HG03039 (cell line): ENCODE data around the gene VARS2.
"Not testable (repeated sequence)": the region's sequence is repeated elsewhere in the genome, so short reads cannot be mapped to it uniquely, and the experiment has no call there.

ENCODE experiments used
- ATAC-seq: cut with Tn5 transposase; IDR thresholded peaks from one replicate; pipeline ENCODE4 v1.9.1; 2021; ENCODE audit warnings: mild to moderate bottlenecking, moderate library complexity; ENCODE audit not compliant: unreplicated experiment

Gene VARS2

DNA sequence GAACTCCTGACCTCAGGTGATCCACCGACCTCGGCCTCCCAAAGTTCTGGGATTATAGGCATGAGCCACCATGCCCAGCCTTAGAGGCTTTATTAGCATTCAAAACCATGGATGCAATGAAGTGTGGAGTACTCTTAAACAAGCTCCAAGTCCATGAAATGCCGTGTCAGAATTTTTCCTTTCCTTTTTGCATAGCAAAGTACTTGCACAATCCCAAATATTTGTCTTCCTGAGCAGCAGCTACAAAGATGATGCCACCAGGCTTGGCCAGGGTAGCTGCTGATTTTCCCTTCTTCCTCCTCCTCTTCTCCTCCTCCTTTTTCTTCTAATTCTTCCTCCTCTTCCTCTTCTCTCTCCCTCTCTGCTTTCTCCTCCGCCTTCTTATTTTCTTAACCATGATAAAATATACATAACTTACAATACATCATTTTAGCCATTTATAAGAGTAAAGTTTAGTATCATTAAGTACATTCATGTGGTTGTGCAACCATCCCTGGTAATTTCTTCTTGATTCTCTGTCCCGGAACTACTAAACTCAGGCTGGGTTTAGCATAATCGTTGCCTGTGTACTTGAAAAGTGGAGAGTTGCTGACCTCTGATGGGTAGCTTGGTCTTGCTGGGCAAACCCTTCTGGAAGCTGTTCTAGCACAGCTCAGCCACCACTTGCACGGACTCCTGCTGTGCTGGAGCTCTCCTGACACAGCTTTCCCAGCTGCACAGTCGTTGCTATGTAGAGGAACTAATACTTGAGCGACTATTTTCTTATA lies 47.1 kb downstream of the VARS2 start:
- no peak for ATAC-seq

DNA sequence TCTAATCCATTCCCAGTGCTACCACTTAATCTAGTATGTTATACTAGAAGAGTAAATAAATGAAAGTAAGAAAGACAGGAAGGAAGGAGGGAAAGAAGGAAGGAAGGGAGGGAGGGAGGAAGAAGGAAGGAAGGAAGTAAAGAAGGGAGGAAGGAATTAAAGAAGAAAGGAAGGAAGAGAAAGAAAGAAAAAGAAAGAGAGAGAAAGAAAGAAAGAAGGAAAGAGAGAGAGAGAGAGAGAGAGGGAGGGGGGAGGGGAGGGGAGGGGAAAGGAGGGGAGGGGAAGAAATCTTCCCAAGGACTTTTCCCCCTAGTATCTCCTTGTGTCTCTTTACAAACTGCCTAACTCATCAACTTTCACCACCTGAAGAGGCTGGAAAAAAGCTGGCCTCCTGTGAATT lies 48.7 kb downstream of the VARS2 start:
- no peak for ATAC-seq

DNA sequence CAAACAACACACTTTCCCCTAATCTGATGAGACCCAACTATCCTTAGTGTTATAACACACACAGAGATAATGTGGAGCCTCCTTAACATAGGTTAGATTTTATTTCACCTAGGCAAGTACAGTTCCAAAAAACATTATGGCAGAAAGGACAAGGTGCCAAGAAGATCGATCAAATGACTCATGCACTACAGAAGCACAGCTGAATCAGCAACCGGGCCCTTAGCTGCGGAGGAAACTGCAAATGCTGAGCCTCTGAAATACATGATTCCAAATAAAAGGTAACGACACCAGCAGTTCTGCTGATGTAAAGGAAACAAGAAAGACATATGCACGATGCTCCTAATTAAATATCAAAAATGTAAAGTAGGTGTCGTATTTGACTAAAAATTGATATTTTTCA lies 49.6 kb downstream of the VARS2 start:
- no peak for ATAC-seq

DNA sequence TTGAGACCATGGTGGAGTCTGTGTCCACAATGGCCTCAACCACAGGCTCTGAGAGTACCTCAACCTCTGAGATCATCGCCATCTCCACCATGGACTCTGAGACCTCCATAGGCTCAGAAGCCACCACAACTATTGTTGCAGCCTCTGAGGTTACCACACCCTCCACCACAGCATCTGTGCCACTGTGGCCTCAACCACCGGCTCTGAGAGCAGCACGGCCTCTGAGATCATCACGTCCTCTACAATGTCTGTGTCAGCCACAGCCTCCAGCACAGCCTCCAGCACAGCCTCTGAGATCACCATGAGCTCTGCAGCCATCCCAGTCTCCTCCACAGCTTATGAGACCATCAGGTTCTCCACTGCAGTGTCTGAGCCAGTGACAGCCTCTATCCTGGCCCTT lies 50.0 kb downstream of the VARS2 start:
- no peak for ATAC-seq

DNA sequence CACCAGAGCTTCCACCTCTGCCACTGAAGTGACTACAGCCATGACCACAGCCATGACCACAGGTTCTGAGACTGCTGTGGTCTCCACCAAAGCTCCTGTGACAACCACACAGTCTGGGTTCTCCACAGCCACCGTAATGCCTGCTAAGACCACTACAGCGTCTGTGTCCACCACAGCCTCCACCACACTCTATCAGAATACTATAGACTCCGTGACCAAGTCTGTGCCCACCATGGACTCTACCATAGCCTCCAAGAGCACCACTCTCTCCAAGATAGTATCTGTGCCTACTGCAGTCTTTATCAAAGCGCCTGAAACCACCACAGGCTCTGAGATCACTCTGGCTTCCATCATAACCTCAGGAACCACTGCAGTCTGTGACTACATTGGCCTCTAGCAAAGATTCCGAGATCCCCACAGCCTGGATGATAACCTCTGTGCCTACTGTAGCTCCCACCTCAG lies 51.1 kb downstream of the VARS2 start:
- ATAC-seq, result no peak

DNA sequence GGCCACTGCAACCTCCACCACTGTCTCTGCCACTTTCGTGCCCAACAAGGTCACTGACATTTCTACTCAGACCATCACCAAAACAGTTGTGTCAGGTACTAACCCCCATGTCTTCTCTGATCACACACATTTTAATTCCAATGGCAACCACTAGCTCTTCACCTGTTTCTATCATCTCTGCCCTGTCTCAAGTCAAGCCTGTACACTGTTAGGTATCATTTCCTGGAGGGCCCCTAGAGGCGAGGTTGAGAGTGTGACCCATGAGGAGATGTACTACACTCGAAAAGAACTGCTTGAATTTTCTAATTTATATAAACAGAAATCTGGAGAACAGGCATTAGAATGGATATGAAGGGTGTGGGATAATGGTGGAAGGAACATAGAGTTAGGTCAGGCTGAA lies 52.1 kb downstream of the VARS2 start:
- no peak for ATAC-seq

DNA sequence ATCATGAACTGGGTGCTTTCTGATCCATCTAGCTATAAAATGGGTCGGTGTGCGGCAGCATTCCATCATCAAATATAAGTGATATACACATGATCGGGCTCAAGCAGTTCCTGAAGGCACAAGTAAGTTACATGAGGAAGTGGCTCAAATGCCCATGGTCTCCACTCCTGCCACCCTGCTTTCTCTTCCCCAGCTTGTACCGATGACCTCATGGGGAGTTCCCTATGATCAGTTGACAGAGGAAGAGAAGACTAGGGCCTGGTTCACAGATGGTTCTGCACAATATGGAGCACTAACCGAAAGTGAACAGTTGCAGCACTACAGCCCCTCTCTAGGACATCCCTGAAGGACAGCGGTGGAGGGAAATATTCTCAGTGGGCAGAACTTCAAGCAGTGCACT lies 55.1 kb downstream of the VARS2 start:
- ATAC-seq, result not testable (repeated sequence)

DNA sequence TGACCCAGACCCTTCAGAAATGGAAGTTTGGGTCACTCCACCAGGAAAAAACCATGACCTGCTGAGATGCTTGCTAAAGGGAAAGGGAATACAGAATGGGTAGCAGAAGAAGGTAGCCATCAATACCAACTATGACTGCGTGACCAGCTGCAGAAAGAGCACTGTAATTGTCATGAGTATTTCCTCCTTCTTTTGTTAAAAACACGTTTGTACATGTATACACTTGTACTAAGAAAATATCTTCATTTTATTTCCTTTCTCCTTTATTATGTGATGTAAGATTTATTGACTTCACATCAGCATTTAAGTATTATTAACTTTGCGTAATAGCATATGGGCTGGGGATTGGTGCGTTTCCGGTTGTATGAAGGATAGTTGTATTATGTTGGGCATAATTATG lies 56.9 kb downstream of the VARS2 start:
- ATAC-seq, result no peak

DNA sequence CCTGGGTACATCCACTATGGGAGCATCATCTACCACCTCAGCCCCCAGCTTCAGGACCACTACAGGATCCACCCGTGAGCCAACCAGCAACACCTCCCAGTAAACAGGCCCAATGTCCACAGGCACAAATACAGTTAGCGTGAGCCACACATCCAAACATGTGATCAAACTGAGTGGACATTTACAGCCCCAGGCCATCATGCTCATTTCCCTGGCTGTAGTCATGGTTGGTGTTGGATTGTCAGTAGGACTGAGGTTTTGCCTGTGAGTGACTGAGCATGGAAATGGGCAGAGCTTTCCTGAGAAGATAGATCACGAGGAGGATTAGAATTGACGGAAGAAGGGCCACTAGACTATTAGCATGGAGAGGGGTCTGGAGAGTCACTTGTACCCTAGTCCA lies 58.8 kb downstream of the VARS2 start:
- no peak for ATAC-seq

DNA sequence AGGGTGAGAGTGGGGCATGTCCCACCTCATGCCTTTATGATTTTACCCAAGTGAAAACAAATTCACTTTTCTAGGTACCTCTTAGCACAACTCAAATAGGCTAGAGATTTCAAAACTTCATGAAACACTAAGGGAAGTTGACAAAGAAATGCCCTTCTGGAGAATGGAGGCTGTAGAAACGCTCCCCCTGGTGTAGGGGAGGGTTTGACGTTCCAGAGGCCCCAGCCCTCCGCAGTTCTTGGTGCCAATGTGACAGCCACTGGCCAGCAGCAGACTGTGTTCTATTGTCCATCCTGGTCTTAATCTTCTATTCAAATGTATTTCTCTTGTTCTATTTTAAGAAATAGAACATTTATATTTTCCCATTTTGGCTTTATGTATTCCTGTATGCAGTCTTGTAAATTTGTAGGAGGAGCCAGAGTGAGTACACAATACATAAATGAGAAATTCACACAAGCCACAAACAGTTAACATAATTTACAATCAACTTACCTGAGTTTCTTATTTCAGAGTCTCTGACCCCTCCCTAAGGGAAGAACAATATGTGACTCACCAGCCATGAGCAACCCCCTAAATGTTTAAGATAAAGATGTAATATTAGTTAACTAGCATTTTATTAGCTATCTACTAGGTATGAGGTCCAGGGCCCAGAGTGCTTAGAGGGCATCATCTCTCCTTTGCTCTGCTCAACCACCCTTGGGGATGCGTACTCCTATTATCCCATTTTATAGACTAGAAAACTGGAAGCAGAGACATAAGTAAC lies 60.6 kb downstream of the VARS2 start:
- no peak for ATAC-seq
